DMS153 (cell line): Measurements from ENCODE around the gene ANKMY1.

Experiments used
- DNase-seq: peaks from one replicate; lab custom pipeline; 2025; lab: John Stamatoyannopoulos, UW

Gene ANKMY1

GRCh38 chr2:240472078-240472790 is 85.6 kb downstream of the ANKMY1 start:
- DNase-seq = no peak

GRCh38 chr2:240469740-240470139 is 88.0 kb downstream of the ANKMY1 start:
- DNase-seq = no peak

GRCh38 chr2:240469239-240469636 is 88.5 kb downstream of the ANKMY1 start:
- no peak for DNase-seq

- no peak for DNase-seq
These were observed 89.2 kb downstream of the ANKMY1 start for GRCh38 chr2:240468303-240469238.

GRCh38 chr2:240467659-240468302 is 90.0 kb downstream of the ANKMY1 start:
- DNase-seq = no peak

GRCh38 chr2:240467149-240467642 is 90.6 kb downstream of the ANKMY1 start:
- no peak for DNase-seq

- no peak for DNase-seq
These were observed 91.1 kb downstream of the ANKMY1 start for GRCh38 chr2:240466579-240467148.

GRCh38 chr2:240465765-240466578 is 91.8 kb downstream of the ANKMY1 start:
- DNase-seq = no peak

- DNase-seq = no peak
These were observed 92.5 kb downstream of the ANKMY1 start for GRCh38 chr2:240465268-240465764.

- DNase-seq = no peak
These were observed 93.1 kb downstream of the ANKMY1 start for GRCh38 chr2:240464514-240465241.

GRCh38 chr2:240463866-240464481 is 93.8 kb downstream of the ANKMY1 start:
- no peak for DNase-seq

GRCh38 chr2:240463274-240463865 is 94.4 kb downstream of the ANKMY1 start:
- no peak for DNase-seq

- no peak for DNase-seq
These were observed 95.0 kb downstream of the ANKMY1 start for GRCh38 chr2:240462707-240463273.

- no peak for DNase-seq
These were observed 95.6 kb downstream of the ANKMY1 start for GRCh38 chr2:240462073-240462706.

- DNase-seq = no peak
These were observed 96.2 kb downstream of the ANKMY1 start for GRCh38 chr2:240461471-240462072.

GRCh38 chr2:240460781-240461431 is 96.9 kb downstream of the ANKMY1 start:
- no peak for DNase-seq

GRCh38 chr2:240460253-240460711 is 97.5 kb downstream of the ANKMY1 start:
- DNase-seq = no peak
